Osteoblast (primary cell): ENCODE measurements around the gene RBP4. TPM values are rescaled to one million over a fixed set of nuclear protein-coding genes. Genes with fewer than 3 reads are reported as not detected.

Experiments used
- DNase-seq: peaks from one replicate; pipeline ENCODE4 v3.0.0; 2011; ENCODE audit warnings: low spot score, mixed read lengths; ENCODE audit not compliant: insufficient read length; ENCODE audit errors: missing footprints
- H2AFZ ChIP-seq: 2 replicates; pipeline ENCODE4 v1.6.0; 2011; ENCODE audit warnings: mild to moderate bottlenecking, low read length
- H3K27ac ChIP-seq: 2 replicates; pipeline ENCODE4 v1.5.1; 2011; ENCODE audit warnings: mild to moderate bottlenecking, low read depth, low read length, moderate library complexity
- H3K27me3 ChIP-seq: 2 replicates; pipeline ENCODE4 v1.6.0; 2012; ENCODE audit warnings: mild to moderate bottlenecking, control low read depth, inconsistent platforms, low read length, moderate library complexity; ENCODE audit not compliant: insufficient read depth
- H3K36me3 ChIP-seq: 2 replicates; pipeline ENCODE4 v1.5.1; 2011; ENCODE audit warnings: mild to moderate bottlenecking, low read length, control low read depth, moderate library complexity; ENCODE audit not compliant: insufficient read depth
- H3K4me1 ChIP-seq: 2 replicates; pipeline ENCODE4 v1.5.1; 2011; ENCODE audit warnings: mild to moderate bottlenecking, low read length, control low read depth, moderate library complexity; ENCODE audit not compliant: insufficient read depth
- H3K4me2 ChIP-seq: 2 replicates; pipeline ENCODE4 v1.6.0; 2011; ENCODE audit warnings: mild to moderate bottlenecking, low read length; ENCODE audit not compliant: insufficient read depth
- H3K4me3 ChIP-seq: fragments of 200-600 bp; sonication (generic); 3 replicates; pipeline ENCODE4 v1.5.1; 2012; ENCODE audit warnings: mild to moderate bottlenecking, low read length, inconsistent platforms; ENCODE audit not compliant: insufficient read depth
- H3K79me2 ChIP-seq: 2 replicates; pipeline ENCODE4 v1.6.0; 2012; ENCODE audit warnings: mild to moderate bottlenecking, low read length, control low read depth, inconsistent platforms; ENCODE audit not compliant: insufficient read depth
- H3K9me3 ChIP-seq: 2 replicates; pipeline ENCODE4 v1.5.1; 2011; ENCODE audit warnings: low read depth, low read length, control low read depth
- H4K20me1 ChIP-seq: 2 replicates; pipeline ENCODE4 v1.6.0; 2012; ENCODE audit warnings: mild to moderate bottlenecking, low read length, control low read depth; ENCODE audit not compliant: insufficient read depth
- total RNA-seq: library from RNA; depleted of rRNA; stranded (reverse); fragments of >200 nt; gene quantifications from 2 replicates; pipeline ENCODE4 v1.2.3, GENCODE V29; 2012
- TF ChIP-seq, protein P1 (sequence below): IDR thresholded peaks from 2 replicates; pipeline ENCODE4 v1.5.1; 2011; ENCODE audit warnings: mild to moderate bottlenecking, low read depth, low read length, moderate library complexity; ENCODE audit errors: extremely low read depth

RBP4 gene
- total RNA-seq, 1 donor = 3.3 TPM

DNA sequence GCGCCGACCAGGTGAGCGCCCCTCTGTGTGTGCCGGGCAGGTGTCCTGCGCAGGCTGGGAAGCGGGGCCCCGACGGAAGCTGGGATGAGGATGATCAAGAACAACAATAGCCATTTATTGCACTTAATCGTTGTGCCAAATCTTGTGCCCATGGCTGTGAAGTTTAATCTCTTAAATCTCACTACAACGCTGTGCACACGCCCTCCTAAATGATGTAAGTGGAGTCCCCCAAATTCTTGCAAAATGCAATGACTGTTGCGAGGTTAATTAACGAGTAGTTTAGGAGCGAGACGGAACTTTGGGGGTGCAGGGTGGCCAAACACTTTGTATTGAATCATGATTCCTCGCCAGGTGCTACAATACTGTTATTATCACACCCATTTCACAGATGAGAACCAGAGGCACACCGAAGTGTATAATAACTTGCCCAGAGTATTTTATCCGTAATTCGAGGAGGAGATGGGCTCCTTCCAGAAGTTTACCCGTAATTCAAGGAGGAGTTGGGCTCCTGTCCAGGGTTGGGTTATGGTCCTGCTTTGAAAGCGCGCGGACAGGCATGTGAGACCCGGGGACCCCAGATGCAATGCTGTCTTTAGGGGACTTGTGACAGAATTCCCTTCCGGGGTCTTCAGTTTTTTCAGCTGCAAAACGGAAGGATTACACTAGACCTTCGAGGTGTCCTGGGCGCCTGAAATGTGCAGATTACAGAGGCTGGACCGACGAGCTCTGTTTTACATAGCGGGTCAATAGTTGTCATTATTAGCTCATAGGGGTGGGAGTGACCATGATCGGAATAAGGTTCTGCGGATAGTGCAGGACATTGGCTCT is 33.5 kb downstream of the RBP4 start:
- TF ChIP-seq, protein P1, sequence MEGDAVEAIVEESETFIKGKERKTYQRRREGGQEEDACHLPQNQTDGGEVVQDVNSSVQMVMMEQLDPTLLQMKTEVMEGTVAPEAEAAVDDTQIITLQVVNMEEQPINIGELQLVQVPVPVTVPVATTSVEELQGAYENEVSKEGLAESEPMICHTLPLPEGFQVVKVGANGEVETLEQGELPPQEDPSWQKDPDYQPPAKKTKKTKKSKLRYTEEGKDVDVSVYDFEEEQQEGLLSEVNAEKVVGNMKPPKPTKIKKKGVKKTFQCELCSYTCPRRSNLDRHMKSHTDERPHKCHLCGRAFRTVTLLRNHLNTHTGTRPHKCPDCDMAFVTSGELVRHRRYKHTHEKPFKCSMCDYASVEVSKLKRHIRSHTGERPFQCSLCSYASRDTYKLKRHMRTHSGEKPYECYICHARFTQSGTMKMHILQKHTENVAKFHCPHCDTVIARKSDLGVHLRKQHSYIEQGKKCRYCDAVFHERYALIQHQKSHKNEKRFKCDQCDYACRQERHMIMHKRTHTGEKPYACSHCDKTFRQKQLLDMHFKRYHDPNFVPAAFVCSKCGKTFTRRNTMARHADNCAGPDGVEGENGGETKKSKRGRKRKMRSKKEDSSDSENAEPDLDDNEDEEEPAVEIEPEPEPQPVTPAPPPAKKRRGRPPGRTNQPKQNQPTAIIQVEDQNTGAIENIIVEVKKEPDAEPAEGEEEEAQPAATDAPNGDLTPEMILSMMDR = no peak

DNA sequence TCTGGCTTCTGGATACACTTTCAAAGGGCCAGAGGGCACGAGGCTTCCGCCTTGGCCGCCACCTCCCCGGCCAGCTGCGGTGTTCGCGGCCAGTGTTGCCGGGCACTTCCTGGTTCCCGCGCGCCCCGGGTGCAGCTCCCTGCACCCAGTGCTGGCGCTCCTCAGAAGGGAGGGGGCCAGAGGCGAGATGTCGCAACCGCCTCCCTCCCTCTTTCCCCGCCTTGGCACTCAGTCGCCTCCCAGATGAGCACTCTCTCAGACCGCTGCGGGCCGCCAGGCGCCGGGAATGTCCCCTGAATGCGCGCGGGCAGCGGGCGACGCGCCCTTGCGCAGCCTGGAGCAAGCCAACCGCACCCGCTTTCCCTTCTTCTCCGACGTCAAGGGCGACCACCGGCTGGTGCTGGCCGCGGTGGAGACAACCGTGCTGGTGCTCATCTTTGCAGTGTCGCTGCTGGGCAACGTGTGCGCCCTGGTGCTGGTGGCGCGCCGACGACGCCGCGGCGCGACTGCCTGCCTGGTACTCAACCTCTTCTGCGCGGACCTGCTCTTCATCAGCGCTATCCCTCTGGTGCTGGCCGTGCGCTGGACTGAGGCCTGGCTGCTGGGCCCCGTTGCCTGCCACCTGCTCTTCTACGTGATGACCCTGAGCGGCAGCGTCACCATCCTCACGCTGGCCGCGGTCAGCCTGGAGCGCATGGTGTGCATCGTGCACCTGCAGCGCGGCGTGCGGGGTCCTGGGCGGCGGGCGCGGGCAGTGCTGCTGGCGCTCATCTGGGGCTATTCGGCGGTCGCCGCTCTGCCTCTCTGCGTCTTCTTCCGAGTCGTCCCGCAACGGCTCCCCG is 34.4 kb downstream of the RBP4 start, which contains the start of gene FFAR4:
TSS of gene FFAR4 (plus strand) at position 231 of the 842 bp plus-strand sequence. CDS start at position 287, 56 bp downstream.
- Histone ChIP-seq H3K36me3 (no peaks in the 10 kb centered on the region), H3K79me2 (no peaks in the 10 kb centered on the region), H3K27ac (no peak within 1 kb of the TSS), H3K4me3 (no peak within 1 kb of the TSS), H3K4me2 (peak within 1 kb of the TSS; percentile 28), H3K9me3 (no peaks in the 10 kb centered on the region), H3K4me1 (no peaks in the 10 kb centered on the region), H4K20me1 (no peaks in the 10 kb centered on the region), H2AFZ (no peak within 1 kb of the TSS), H3K27me3 (peaks cover 71% of the 10 kb centered on the region)
- no peak for DNase-seq
- TF ChIP-seq, protein P1 = no peak

More for the DNA sequence above, 33.5 kb downstream of the RBP4 start:
- no peak overlapping the region for H3K4me2 ChIP-seq
- no peaks in the 10 kb centered on the region for H3K79me2 ChIP-seq
- H3K36me3 ChIP-seq = no peaks in the 10 kb centered on the region
- H2AFZ ChIP-seq = no peak overlapping the region
- peaks cover 80% of the 10 kb centered on the region for H3K27me3 ChIP-seq
- H4K20me1 ChIP-seq = no peaks in the 10 kb centered on the region
- DNase-seq = no peak
- H3K27ac ChIP-seq = no peak overlapping the region
- no peak overlapping the region for H3K4me3 ChIP-seq
- H3K4me1 ChIP-seq = no peaks in the 10 kb centered on the region
- no peaks in the 10 kb centered on the region for H3K9me3 ChIP-seq

DNA sequence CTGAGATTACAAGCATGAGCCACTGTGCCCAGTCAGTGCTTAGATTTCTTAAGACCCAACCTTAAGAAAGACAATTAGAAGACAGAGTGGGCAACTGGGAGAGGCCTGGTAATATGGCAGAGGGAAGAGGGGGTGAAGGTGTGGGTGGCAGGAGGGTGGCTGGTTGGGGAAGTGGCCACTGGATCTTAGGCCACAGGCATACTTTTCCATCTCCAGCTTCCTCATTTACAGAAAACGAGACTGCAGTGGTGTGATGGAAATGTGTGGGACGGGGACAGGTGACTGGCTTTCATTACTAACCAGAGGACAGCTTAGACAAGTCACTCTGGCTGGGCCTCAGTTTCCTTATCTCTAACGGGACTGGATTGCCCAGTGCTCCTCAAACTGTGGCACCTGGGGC is 35.6 kb downstream of the RBP4 start:
- Histone ChIP-seq H3K4me1 (no peaks in the 10 kb centered on the region), H3K27me3 (peaks cover 60% of the 10 kb centered on the region)

More for the DNA sequence above, 35.6 kb downstream of the RBP4 start:
- Histone ChIP-seq H2AFZ (no peak overlapping the region), H3K27ac (no peak overlapping the region), H4K20me1 (no peaks in the 10 kb centered on the region), H3K4me3 (no peak overlapping the region), H3K79me2 (no peaks in the 10 kb centered on the region), H3K4me2 (no peak overlapping the region), H3K36me3 (no peaks in the 10 kb centered on the region), H3K9me3 (no peaks in the 10 kb centered on the region)
- TF ChIP-seq, protein P1 = no peak
- DNase-seq = no peak
